Vagina (tissue), 2 donors: ENCODE measurements around the gene CHST12. TPM values are rescaled to one million over a fixed set of nuclear protein-coding genes. Genes with fewer than 3 reads are reported as not detected.
"Not testable (repeated sequence)": the region's sequence is repeated elsewhere in the genome, so short reads cannot be mapped to it uniquely, and the experiment has no call there.

Source experiments
- DNase-seq, 2 donors: peaks; one replicate each; pipeline ENCODE4 v3.0.0-alpha.2; 2017; ENCODE audit errors: extremely low spot score in 2 of 2
- H3K27ac ChIP-seq: fragments of 200-600 bp; sonication (generic); one replicate; pipeline ENCODE4 v1.5.1; 2019
- H3K27me3 ChIP-seq: fragments of 200-600 bp; sonication (generic); one replicate; pipeline ENCODE4 v1.5.1; 2019
- H3K36me3 ChIP-seq, 2 donors: fragments of 200-600 bp; sonication (generic); one replicate each; pipeline ENCODE4 v1.5.1; 2017 to 2019
- H3K4me1 ChIP-seq: fragments of 200-600 bp; sonication (generic); one replicate; pipeline ENCODE4 v1.5.1; 2019
- H3K4me3 ChIP-seq, 2 donors: fragments of 200-600 bp; sonication (generic); 1 replicate in 1 of 2; 2 replicates in 1 of 2; pipeline ENCODE4 v1.5.1; 2016 to 2019
- H3K9me3 ChIP-seq: fragments of 200-600 bp; sonication (generic); one replicate; pipeline ENCODE4 v1.5.1; 2019
- POLR2A ChIP-seq, 2 donors: fragments of 450-650 bp; IDR thresholded peaks; one replicate each; pipeline ENCODE4 v1.6.1; 2017; ENCODE audit warnings: antibody characterized with exemption in 2 of 2, mild to moderate bottlenecking in 2 of 2, moderate library complexity in 2 of 2
- POLR2AphosphoS5 ChIP-seq, 2 donors: sonication (generic); formaldehyde crosslinking; IDR thresholded peaks; one replicate each; pipeline ENCODE4 v1.9.0; 2017; ENCODE audit warnings: antibody characterized with exemption in 2 of 2, mild to moderate bottlenecking in 2 of 2, low read depth in 1 of 2; ENCODE audit not compliant: insufficient read depth in 1 of 2
- intact Hi-C: fragments of 100-400 bp; cut with DNase I; formaldehyde crosslinking; loops from one replicate; pipeline ENCODE4 v1.15.1; 2023
- total RNA-seq: library from RNA; depleted of rRNA; stranded (reverse); fragments of >200 nt; gene quantifications from one replicate; pipeline ENCODE4 v1.2.3, GENCODE V29; 2016
- TF ChIP-seq, protein P1 (sequence below), 3 experiments: fragments of 450-650 bp in 2 of 3; fragments of 200-600 bp in 1 of 3; sonication (generic) in 1 of 3; IDR thresholded peaks; one replicate each; pipeline ENCODE4 v1.5.1; 2017 to 2019; ENCODE audit warnings: antibody characterized with exemption in 3 of 3, mild to moderate bottlenecking in 2 of 3, moderate library complexity in 2 of 3

Gene CHST12
- total RNA-seq, 1 donor from 2014 or later: 26.3 TPM

DNA sequence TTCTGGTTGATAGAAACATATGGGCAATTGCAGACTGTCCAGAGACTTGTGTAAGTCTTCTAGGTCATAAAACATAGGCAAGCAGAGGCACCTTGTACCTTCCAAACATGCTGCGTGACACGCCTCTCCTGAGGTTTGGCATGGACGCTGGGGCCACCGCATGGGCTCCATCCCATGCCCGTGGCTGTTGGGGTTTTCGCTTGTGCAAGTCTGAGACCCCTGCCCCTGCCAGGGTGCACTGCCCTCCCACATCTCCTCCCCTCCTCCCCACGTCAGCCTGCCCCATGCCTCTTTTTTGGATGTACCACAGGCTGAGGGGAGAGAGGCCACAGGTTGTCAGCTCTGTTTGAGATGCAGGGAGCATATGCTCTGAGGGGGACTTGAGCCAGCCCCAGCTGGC lies 29.8 kb upstream of the CHST12 start:
- Histone ChIP-seq H3K36me3 (peaks cover 0 to 93% of the 10 kb centered on the region in 2 donors), H3K4me3 (no peak overlapping the region), H3K27ac (no peak overlapping the region), H3K4me1 (no peaks in the 10 kb centered on the region), H3K27me3 (no peaks in the 10 kb centered on the region), H3K9me3 (no peaks in the 10 kb centered on the region)
- DNase-seq: no peak
- TF ChIP-seq POLR2AphosphoS5 (IDR thresholded peaks at IDR 0.05; ENCODE audit: insufficient read depth in 1 of 2, low read depth in 1 of 2) (no peak), POLR2A (IDR thresholded peaks at IDR 0.05) (no peak)
- TF ChIP-seq, protein P1, sequence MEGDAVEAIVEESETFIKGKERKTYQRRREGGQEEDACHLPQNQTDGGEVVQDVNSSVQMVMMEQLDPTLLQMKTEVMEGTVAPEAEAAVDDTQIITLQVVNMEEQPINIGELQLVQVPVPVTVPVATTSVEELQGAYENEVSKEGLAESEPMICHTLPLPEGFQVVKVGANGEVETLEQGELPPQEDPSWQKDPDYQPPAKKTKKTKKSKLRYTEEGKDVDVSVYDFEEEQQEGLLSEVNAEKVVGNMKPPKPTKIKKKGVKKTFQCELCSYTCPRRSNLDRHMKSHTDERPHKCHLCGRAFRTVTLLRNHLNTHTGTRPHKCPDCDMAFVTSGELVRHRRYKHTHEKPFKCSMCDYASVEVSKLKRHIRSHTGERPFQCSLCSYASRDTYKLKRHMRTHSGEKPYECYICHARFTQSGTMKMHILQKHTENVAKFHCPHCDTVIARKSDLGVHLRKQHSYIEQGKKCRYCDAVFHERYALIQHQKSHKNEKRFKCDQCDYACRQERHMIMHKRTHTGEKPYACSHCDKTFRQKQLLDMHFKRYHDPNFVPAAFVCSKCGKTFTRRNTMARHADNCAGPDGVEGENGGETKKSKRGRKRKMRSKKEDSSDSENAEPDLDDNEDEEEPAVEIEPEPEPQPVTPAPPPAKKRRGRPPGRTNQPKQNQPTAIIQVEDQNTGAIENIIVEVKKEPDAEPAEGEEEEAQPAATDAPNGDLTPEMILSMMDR (IDR thresholded peaks at IDR 0.05): no peak
- intact Hi-C loops: no loop called here

DNA sequence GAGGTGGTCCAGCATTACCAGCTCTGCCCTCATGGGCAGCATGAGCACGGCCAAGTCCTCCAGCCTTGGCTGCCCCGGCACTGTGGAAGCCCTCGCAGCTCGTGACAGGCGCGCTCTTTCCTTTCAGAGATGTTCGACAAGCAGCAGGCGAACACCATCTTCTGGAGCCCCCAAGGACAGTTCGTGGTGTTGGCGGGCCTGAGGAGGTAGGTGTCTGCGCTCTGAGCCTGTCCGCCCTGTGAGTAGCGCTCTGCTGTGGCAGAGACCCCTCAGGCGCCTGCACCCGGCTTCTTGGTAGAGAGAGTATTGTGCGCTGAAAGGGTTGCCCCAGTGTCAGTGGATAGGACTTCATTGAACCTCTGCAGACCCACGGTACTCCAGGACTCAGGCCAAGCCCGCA lies 29.0 kb upstream of the CHST12 start:
- intact Hi-C loops: no loop called here
- Histone ChIP-seq H3K4me3 (no peak overlapping the region), H3K9me3 (no peaks in the 10 kb centered on the region), H3K27ac (no peak overlapping the region), H3K36me3 (peaks cover 0 to 93% of the 10 kb centered on the region in 2 donors), H3K27me3 (no peaks in the 10 kb centered on the region), H3K4me1 (no peaks in the 10 kb centered on the region)
- TF ChIP-seq POLR2AphosphoS5 (IDR thresholded peaks at IDR 0.05; ENCODE audit: insufficient read depth in 1 of 2, low read depth in 1 of 2) (no peak), POLR2A (IDR thresholded peaks at IDR 0.05) (no peak)
- TF ChIP-seq, protein P1 (IDR thresholded peaks at IDR 0.05): no peak
- no peak for DNase-seq

DNA sequence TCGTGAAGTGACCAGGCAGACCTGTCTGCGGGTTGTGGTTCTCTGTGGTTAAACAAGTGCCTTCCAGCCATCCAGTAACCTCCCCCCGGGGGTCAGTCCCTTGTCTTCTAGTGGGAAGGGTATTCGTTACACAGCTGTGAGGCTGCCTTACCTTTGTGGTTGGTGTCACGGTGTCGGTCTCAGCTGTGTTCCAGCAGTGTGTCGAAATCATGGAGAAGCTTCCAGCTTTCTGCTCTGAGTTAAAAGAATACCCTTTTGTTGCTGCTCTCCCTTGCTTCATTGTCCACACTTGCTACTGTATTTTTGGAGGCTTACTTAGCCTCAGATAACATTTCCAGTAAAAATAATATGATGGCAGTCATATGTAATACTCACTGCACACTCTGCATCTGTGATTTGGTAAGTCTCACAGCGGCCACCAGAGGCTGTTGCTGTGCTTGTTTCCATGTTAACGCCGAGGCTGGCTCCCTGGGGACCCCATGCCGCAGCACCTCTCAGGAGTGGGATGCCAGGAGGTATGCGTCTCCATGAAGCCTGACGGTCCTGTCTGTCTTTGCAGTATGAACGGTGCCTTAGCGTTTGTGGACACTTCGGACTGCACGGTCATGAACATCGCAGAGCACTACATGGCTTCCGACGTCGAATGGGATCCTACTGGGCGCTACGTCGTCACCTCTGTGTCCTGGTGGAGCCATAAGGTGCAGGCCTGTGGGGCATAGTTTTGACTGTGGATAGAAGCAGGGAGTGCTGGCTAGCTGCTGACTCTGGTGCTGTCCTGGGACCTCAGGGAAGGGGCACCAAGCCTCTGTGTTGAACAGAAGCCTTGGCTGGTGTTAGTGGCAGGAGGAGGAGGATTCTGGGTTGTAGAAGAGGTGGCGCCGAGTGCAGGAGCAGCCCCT lies 28.3 kb upstream of the CHST12 start:
- Histone ChIP-seq H3K27me3 (no peaks in the 10 kb centered on the region), H3K4me1 (no peaks in the 10 kb centered on the region), H3K36me3 (peaks cover 0 to 93% of the 10 kb centered on the region in 2 donors), H3K27ac (no peak overlapping the region), H3K4me3 (no peak overlapping the region), H3K9me3 (no peaks in the 10 kb centered on the region)
- TF ChIP-seq, protein P1 (IDR thresholded peaks at IDR 0.05): no peak
- TF ChIP-seq POLR2A (IDR thresholded peaks at IDR 0.05) (no peak), POLR2AphosphoS5 (IDR thresholded peaks at IDR 0.05; ENCODE audit: insufficient read depth in 1 of 2, low read depth in 1 of 2) (no peak)
- intact Hi-C loops: no loop called here
- DNase-seq: no peak

DNA sequence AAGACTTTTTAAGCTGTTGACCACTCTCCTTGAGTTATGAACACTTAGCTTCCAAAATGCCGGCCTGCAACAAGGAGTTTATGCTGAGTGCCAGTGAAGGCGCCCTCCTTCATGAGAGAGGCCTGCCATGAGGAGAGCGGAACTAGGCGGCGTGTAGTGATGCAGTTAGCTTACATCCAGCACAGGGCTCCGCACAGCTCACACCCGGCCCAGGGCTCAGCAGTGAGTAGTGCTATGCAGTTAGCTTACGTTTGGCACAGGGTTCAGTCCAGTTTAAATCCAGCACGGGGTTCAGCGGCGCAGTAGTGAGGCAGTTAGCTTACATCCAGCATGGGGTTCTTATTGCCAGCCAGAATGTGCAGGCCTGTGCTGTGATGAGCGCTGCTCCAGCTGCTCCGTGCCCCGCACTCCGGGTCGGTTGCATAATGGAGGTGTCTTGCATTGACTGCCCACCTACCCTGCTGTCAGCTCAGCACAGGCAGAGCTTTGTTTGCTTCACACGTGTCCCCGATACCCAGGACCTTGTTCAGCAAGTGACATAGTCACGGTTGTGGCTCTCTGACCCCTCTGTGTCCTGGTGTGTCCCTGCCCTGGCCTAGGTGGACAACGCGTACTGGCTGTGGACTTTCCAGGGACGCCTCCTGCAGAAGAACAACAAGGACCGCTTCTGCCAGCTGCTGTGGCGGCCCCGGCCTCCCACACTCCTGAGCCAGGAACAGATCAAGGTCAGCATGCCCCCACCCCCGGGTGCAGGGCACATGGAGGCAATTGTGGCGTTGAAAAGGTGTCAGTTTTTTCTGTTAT lies 26.9 kb upstream of the CHST12 start:
- Histone ChIP-seq H3K4me1 (no peaks in the 10 kb centered on the region), H3K36me3 (peaks cover 0 to 92% of the 10 kb centered on the region in 2 donors), H3K27ac (no peak overlapping the region), H3K27me3 (no peaks in the 10 kb centered on the region), H3K9me3 (no peaks in the 10 kb centered on the region), H3K4me3 (no peak overlapping the region)
- TF ChIP-seq, protein P1 (IDR thresholded peaks at IDR 0.05): no peak
- no peak for TF ChIP-seq POLR2A (IDR thresholded peaks at IDR 0.05)
- TF ChIP-seq POLR2AphosphoS5 (IDR thresholded peaks at IDR 0.05; ENCODE audit: insufficient read depth in 1 of 2, low read depth in 1 of 2): no peak
- intact Hi-C loops: no loop called here
- no peak for DNase-seq

DNA sequence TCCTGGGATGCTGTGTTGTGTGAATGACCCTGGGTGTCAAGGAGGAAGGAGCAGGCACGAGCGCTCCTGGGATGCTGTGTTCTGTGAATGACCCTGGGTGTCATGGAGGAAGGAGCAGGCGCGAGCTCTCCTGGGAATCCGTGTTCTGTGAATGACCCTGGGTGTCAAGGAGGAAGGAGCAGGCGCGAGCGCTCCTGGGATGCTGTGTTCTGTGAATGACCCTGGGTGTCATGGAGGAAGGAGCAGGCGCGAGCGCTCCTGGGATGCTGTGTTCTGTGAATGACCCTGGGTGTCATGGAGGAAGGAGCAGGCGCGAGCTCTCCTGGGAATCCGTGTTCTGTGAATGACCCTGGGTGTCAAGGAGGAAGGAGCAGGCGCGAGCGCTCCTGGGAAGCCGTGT lies 25.9 kb upstream of the CHST12 start:
- H3K36me3 ChIP-seq: peaks cover 0 to 83% of the 10 kb centered on the region in 2 donors
- H3K4me1 ChIP-seq, H3K27ac ChIP-seq, DNase-seq, intact Hi-C loops, H3K9me3 ChIP-seq, H3K27me3 ChIP-seq, H3K4me3 ChIP-seq: not testable (repeated sequence)

DNA sequence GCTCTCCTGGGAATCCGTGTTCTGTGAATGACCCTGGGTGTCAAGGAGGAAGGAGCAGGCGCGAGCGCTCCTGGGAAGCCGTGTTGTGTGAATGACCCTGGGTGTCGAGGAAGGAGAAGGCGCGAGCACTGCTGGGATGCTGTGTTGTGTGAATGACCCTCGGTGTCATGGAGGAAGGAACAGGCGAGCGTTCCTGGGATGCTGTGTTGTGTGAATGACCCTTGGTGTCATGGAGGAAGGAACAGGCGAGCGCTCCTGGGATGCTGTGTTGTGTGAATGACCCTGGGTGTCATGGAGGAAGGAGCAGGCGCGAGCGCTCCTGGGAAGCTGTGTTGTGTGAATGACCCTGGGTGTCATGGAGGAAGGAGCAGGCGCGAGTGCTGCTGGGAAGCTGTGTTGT lies 25.3 kb upstream of the CHST12 start:
- H3K27ac ChIP-seq, H3K4me1 ChIP-seq, H3K4me3 ChIP-seq, DNase-seq, H3K27me3 ChIP-seq, H3K9me3 ChIP-seq, intact Hi-C loops: not testable (repeated sequence)
- H3K36me3 ChIP-seq: peaks cover 0 to 77% of the 10 kb centered on the region in 2 donors
